Transverse colon (tissue), 4 donors: Measurements from ENCODE around the gene TMEM150C. TPM values are rescaled to one million over a fixed set of nuclear protein-coding genes. Genes with fewer than 3 reads are reported as not detected.
"Not testable (repeated sequence)": the region's sequence is repeated elsewhere in the genome, so short reads cannot be mapped to it uniquely, and the experiment has no call there.

ENCODE experiments used
- DNase-seq: peaks from one replicate; pipeline ENCODE4 v3.0.0-alpha.2; 2019
- H3K27ac ChIP-seq, 4 donors: fragments of 200-600 bp; sonication (generic); 2 replicates each; pipeline ENCODE4 v1.5.1; 2016 to 2018; ENCODE audit warnings: inconsistent platforms in 4 of 4
- H3K27me3 ChIP-seq: fragments of 200-600 bp; sonication (generic); 2 replicates; pipeline ENCODE4 v1.5.1; 2017; ENCODE audit warnings: inconsistent platforms
- H3K36me3 ChIP-seq, 4 donors: fragments of 200-600 bp; sonication (generic); 2 replicates each; pipeline ENCODE4 v1.5.1; 2017 to 2019; ENCODE audit warnings: inconsistent platforms in 4 of 4
- H3K4me1 ChIP-seq, 4 donors: fragments of 200-600 bp; sonication (generic); 2 replicates each; pipeline ENCODE4 v1.5.1; 2017 to 2020; ENCODE audit warnings: inconsistent platforms in 4 of 4
- H3K4me3 ChIP-seq, 4 donors: fragments of 200-600 bp; sonication (generic); 1 replicate in 1 of 4; 2 replicates in 3 of 4; pipeline versions ENCODE4 v1.5.1 to v1.6.1; 2017 to 2019; ENCODE audit warnings: inconsistent platforms in 4 of 4
- H3K9me3 ChIP-seq, 2 donors: fragments of 200-600 bp; sonication (generic); 2 replicates each; pipeline ENCODE4 v1.5.1; 2017 to 2019; ENCODE audit warnings: inconsistent platforms in 2 of 2
- CTCF ChIP-seq, 5 experiments: fragments of 200-600 bp in 3 of 5; fragments of 450-650 bp in 2 of 5; sonication (generic) in 3 of 5; IDR thresholded peaks; 1 replicate in 2 of 5; 2 replicates in 3 of 5; pipeline ENCODE4 v1.5.1; 2016 to 2017; ENCODE audit warnings: antibody characterized with exemption in 5 of 5, inconsistent platforms in 3 of 5, mild to moderate bottlenecking in 2 of 5, moderate library complexity in 1 of 5
- EP300 ChIP-seq: sonication (generic); formaldehyde crosslinking; IDR thresholded peaks from one replicate; pipeline ENCODE4 v1.6.1; 2017; ENCODE audit warnings: antibody characterized with exemption, low read depth
- POLR2A ChIP-seq: fragments of 450-650 bp; IDR thresholded peaks from one replicate; pipeline ENCODE4 v1.6.1; 2016; ENCODE audit warnings: antibody characterized with exemption, mild to moderate bottlenecking, moderate library complexity
- POLR2AphosphoS5 ChIP-seq, 3 donors: sonication (generic); formaldehyde crosslinking; IDR thresholded peaks; one replicate each; pipeline ENCODE4 v1.6.1; 2016; ENCODE audit warnings: antibody characterized with exemption in 3 of 3
- WGBS, 2 donors: methylation state at CpG; one replicate each; pipeline ENCODE4 v1.1.5; 2018; ENCODE audit warnings: low coverage in 1 of 2; 5-methylcytosine and 5-hydroxymethylcytosine counted together
- in situ Hi-C, 4 donors: fragments of 200-750 bp; cut with MboI; loops; one replicate each; pipeline versions ENCODE4 v1.15.0 to v1.15.1; 2017; ENCODE audit warnings: low sequenced_read_pairs in 3 of 4, low pct_ligation_motif_present in 1 of 4, low pct_unique_long_range_greater_than_20kb in 1 of 4
- intact Hi-C: fragments of 100-400 bp; cut with DNase I; formaldehyde crosslinking; loops from one replicate; pipeline ENCODE4 v1.15.1; 2023; ENCODE audit warnings: low total_unique reads
- total RNA-seq, 4 donors: library from RNA; depleted of rRNA; stranded (reverse); fragments of >200 nt; gene quantifications; one replicate each; pipeline ENCODE4 v1.1.0, GENCODE V29; 2016

TMEM150C gene
- total RNA-seq, 4 donors from 2014 or later: 0.37 to 6.6 (median 5.9) TPM; not detected in 1

GRCh38 chr4:82553020-82553419, 8.8 kb downstream of the TMEM150C start:
- H3K27ac ChIP-seq: no peak overlapping the region
- 75 to 92% methylated on average over 3 of the region's 3 CpGs for WGBS, 2 donors
- no peak overlapping the region for H3K4me3 ChIP-seq
- H3K27me3 ChIP-seq: no peaks in the 10 kb centered on the region
- TF ChIP-seq CTCF (IDR thresholded peaks at IDR 0.05) (no peak), EP300 (no peak)
- no peak for DNase-seq
- H3K36me3 ChIP-seq: no peaks in the 10 kb centered on the region
- H3K4me1 ChIP-seq: no peaks in the 10 kb centered on the region
- in situ Hi-C loops (no loop called here), intact Hi-C loops (no loop called here)
- H3K9me3 ChIP-seq: no peaks in the 10 kb centered on the region

- 70 to 82% methylated on average over 2 of the region's 2 CpGs for WGBS, 2 donors
- H3K4me1 ChIP-seq: no peaks in the 10 kb centered on the region
- H3K4me3 ChIP-seq: no peak overlapping the region
- H3K27me3 ChIP-seq: no peaks in the 10 kb centered on the region
- no peaks in the 10 kb centered on the region for H3K36me3 ChIP-seq
- no peak for DNase-seq
- intact Hi-C loops (no loop called here), in situ Hi-C loops (no loop called here)
- no peak for TF ChIP-seq CTCF (IDR thresholded peaks at IDR 0.05)
- TF ChIP-seq EP300: no peak
- TF ChIP-seq POLR2AphosphoS5 (IDR thresholded peaks at IDR 0.05): no peak
- no peak for TF ChIP-seq POLR2A
- no peak overlapping the region for H3K27ac ChIP-seq
- H3K9me3 ChIP-seq: no peaks in the 10 kb centered on the region
Measured at GRCh38 chr4:82551734-82552133, 10.1 kb downstream of the TMEM150C start.

- intact Hi-C loops, H3K27me3 ChIP-seq, H3K36me3 ChIP-seq, in situ Hi-C loops, H3K27ac ChIP-seq, H3K4me3 ChIP-seq, H3K4me1 ChIP-seq, H3K9me3 ChIP-seq, DNase-seq: not testable (repeated sequence)
- 96 to 97% methylated on average over 3 of the region's 3 CpGs for WGBS, 2 donors
Measured at GRCh38 chr4:82547850-82548249, 13.9 kb downstream of the TMEM150C start.

- WGBS, 2 donors: 95 to 100% methylated on average over 1 of the region's 1 CpG
- Histone ChIP-seq H3K4me3 (no peak overlapping the region), H3K4me1 (no peaks in the 10 kb centered on the region), H3K27me3 (no peaks in the 10 kb centered on the region), H3K27ac (no peak overlapping the region), H3K36me3 (no peaks in the 10 kb centered on the region), H3K9me3 (no peaks in the 10 kb centered on the region)
- in situ Hi-C loops (no loop called here), intact Hi-C loops (no loop called here)
- TF ChIP-seq POLR2A: no peak
- no peak for DNase-seq
Measured at GRCh38 chr4:82543131-82543530, 18.7 kb downstream of the TMEM150C start.

GRCh38 chr4:82542642-82543041, 19.1 kb downstream of the TMEM150C start:
- H3K9me3 ChIP-seq: no peaks in the 10 kb centered on the region
- no peaks in the 10 kb centered on the region for H3K4me1 ChIP-seq
- intact Hi-C loops: no loop called here
- TF ChIP-seq POLR2AphosphoS5 (IDR thresholded peaks at IDR 0.05) (no peak), POLR2A (no peak), CTCF (IDR thresholded peaks at IDR 0.05) (no peak), EP300 (no peak)
- no peaks in the 10 kb centered on the region for H3K27me3 ChIP-seq
- H3K36me3 ChIP-seq: no peaks in the 10 kb centered on the region
- in situ Hi-C loops: no loop called here
- 63 to 68% methylated on average over 2 to 3 of the region's 3 CpGs for WGBS, 2 donors
- H3K27ac ChIP-seq: no peak overlapping the region
- DNase-seq: no peak
- no peak overlapping the region for H3K4me3 ChIP-seq
